ENCODE data around the gene USH2A. TPM values are rescaled to one million over a fixed set of nuclear protein-coding genes. Genes with fewer than 3 reads are reported as not detected.

Gene USH2A
- total and polyA plus RNA-seq, 5 donors from 2014 or later = not detected

GRCh38 chr1:215583185-215583749 lies 840.0 kb downstream of the USH2A start:
- Histone ChIP-seq H3K27ac (ENCODE audit: insufficient read depth, low read length, poor library complexity, severe bottlenecking) (no peak overlapping the region), H3K27me3 (ENCODE audit: control insufficient read depth, insufficient read depth, low read length) (no peaks in the 10 kb centered on the region), H3K36me3 (ENCODE audit: control insufficient read depth, insufficient read depth, low read length) (no peaks in the 10 kb centered on the region), H3K9me3 (ENCODE audit: control insufficient read depth in 2 of 2, low read length in 2 of 2) (no peaks in the 10 kb centered on the region), H3K4me1 (ENCODE audit: control insufficient read depth, insufficient read depth, low read length, poor library complexity, severe bottlenecking) (no peaks in the 10 kb centered on the region), H3K4me3 (ENCODE audit: low read depth, low read length) (no peak overlapping the region)
- Mint-ChIP-seq H3K9me3 (peaks cover 0 to 9% (median 2%) of the 10 kb centered on the region in 7 donors), H3K27ac (no peak overlapping the region), H3K27me3 (no peaks in the 10 kb centered on the region), H3K4me1 (no peaks in the 10 kb centered on the region), H3K4me3 (no peak overlapping the region), H3K36me3 (no peaks in the 10 kb centered on the region)
- DNase-seq = no peak
- ATAC-seq (ENCODE audit: low read depth in 2 of 2) = no peak

GRCh38 chr1:215581896-215582295 lies 841.4 kb downstream of the USH2A start:
- Histone ChIP-seq H3K4me3 (ENCODE audit: low read depth, low read length) (no peak overlapping the region), H3K9me3 (ENCODE audit: control insufficient read depth in 2 of 2, low read length in 2 of 2) (no peaks in the 10 kb centered on the region), H3K27ac (ENCODE audit: insufficient read depth, low read length, poor library complexity, severe bottlenecking) (no peak overlapping the region), H3K4me1 (ENCODE audit: control insufficient read depth, insufficient read depth, low read length, poor library complexity, severe bottlenecking) (no peaks in the 10 kb centered on the region), H3K27me3 (ENCODE audit: control insufficient read depth, insufficient read depth, low read length) (no peaks in the 10 kb centered on the region), H3K36me3 (ENCODE audit: control insufficient read depth, insufficient read depth, low read length) (no peaks in the 10 kb centered on the region)
- H3K36me3 Mint-ChIP-seq = no peaks in the 10 kb centered on the region
- no peak for ATAC-seq (ENCODE audit: low read depth in 2 of 2)
- peaks cover 0 to 9% (median 2%) of the 10 kb centered on the region in 7 donors for H3K9me3 Mint-ChIP-seq
- H3K4me1 Mint-ChIP-seq = no peaks in the 10 kb centered on the region
- no peak overlapping the region for H3K4me3 Mint-ChIP-seq
- no peak overlapping the region for H3K27ac Mint-ChIP-seq
- no peaks in the 10 kb centered on the region for H3K27me3 Mint-ChIP-seq
- no peak for DNase-seq

All from CD4-positive, CD25-positive, alpha-beta regulatory T cell (primary cell).